Measurements from ENCODE around the gene BLACAT1. TPM values are rescaled to one million over a fixed set of nuclear protein-coding genes. Genes with fewer than 3 reads are reported as not detected.

Gene BLACAT1
- total RNA-seq, 1 experiment from 2014 or later, result 13.5 TPM

GRCh38 chr1:205500240-205501233, 44.7 kb upstream of the BLACAT1 start:
- Histone ChIP-seq H2AFZ (no peak overlapping the region), H3F3A (ENCODE audit: insufficient read depth, low read depth) (peaks cover 7% of the 10 kb centered on the region; the same call in 1 of the 2 replicates), H3K27ac (no peak overlapping the region), H3K27me3 (ENCODE audit: insufficient read depth, low read depth) (no peaks in the 10 kb centered on the region), H3K79me2 (ENCODE audit: low read depth) (peaks cover 5% of the 10 kb centered on the region; the same call in 1 of the 2 replicates), H3K9me2 (ENCODE audit: insufficient read depth) (no peaks in the 10 kb centered on the region), H4K20me1 (ENCODE audit: insufficient read depth) (no peaks in the 10 kb centered on the region), H3K4me1 (replicated peaks; ENCODE audit: insufficient read depth) (peaks cover 8% of the 10 kb centered on the region), H3K4me2 (no peak overlapping the region), H3K4me3 (no peak overlapping the region), H3K36me3 (ENCODE audit: low read depth) (no peaks in the 10 kb centered on the region), H3K9me3 (ENCODE audit: insufficient read depth, low read depth) (no peaks in the 10 kb centered on the region)
- TF ChIP-seq EZH2 (IDR thresholded peaks at IDR 0.05; ENCODE audit: low read depth), result no peak
- TF ChIP-seq CTCF (conservative IDR thresholded peaks at IDR 0.05), result no peak
- intact Hi-C loops (cut with micrococcal nuclease; ENCODE audit: unreplicated experiment), result no loop called here
- BruUV-seq (replicated peaks), result no TSS peak
- ChIA-PET POLR2A (ENCODE audit: unreplicated experiment) (no interaction called here), CTCF (interaction anchor here (1.1 kb wide), 1 partner anchor 12 kb away, joined by 3 read pairs; no protein-coding TSS in a partner anchor)
- DNase-seq, result no peak

GRCh38 chr1:205499789-205500188, 43.9 kb upstream of the BLACAT1 start:
- Histone ChIP-seq H3F3A (ENCODE audit: insufficient read depth, low read depth) (peaks cover 7% of the 10 kb centered on the region; the same call in 1 of the 2 replicates), H3K4me3 (no peak overlapping the region), H3K9me2 (ENCODE audit: insufficient read depth) (no peaks in the 10 kb centered on the region), H3K4me1 (replicated peaks; ENCODE audit: insufficient read depth) (peaks cover 6% of the 10 kb centered on the region), H3K79me2 (ENCODE audit: low read depth) (no peaks in the 10 kb centered on the region), H3K9me3 (ENCODE audit: insufficient read depth, low read depth) (no peaks in the 10 kb centered on the region), H4K20me1 (ENCODE audit: insufficient read depth) (no peaks in the 10 kb centered on the region), H3K27me3 (ENCODE audit: insufficient read depth, low read depth) (no peaks in the 10 kb centered on the region), H3K36me3 (ENCODE audit: low read depth) (no peaks in the 10 kb centered on the region), H3K27ac (no peak overlapping the region), H3K4me2 (no peak overlapping the region), H2AFZ (no peak overlapping the region)
- POLR2A ChIA-PET (ENCODE audit: unreplicated experiment), result no interaction called here
- DNase-seq, result no peak
- intact Hi-C loops (cut with micrococcal nuclease; ENCODE audit: unreplicated experiment), result no loop called here
- TF ChIP-seq EZH2 (IDR thresholded peaks at IDR 0.05; ENCODE audit: low read depth) (no peak), CTCF (conservative IDR thresholded peaks at IDR 0.05) (no peak)
- BruUV-seq (replicated peaks), result no TSS peak
- CTCF ChIA-PET, result no interaction called here

DNA sequence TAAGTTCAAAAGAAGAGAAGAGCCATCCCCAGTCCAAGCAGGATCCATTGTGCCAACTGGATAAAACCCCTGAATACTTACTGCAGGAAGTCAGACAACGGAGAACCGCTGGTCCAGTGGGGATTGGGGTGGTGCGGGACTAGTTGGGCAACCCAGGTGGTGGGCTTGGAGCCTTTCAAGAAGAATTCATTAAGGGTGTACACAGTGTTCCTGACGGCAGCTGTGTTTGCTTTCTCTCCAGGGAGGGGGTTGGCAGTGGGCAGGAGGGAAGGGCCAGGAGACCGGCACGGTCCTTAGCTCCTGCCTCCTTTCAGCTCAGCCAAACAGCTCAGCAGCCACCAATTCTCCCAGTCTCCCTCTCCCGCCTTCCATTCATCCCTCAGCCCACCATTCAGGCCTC, 41.5 kb upstream of the BLACAT1 start:
- TF ChIP-seq EZH2 (IDR thresholded peaks at IDR 0.05; ENCODE audit: low read depth) (no peak), CTCF (conservative IDR thresholded peaks at IDR 0.05) (no peak)
- no peak for DNase-seq
- Histone ChIP-seq H3K9me2 (ENCODE audit: insufficient read depth) (no peaks in the 10 kb centered on the region), H3K4me3 (no peak overlapping the region), H3F3A (ENCODE audit: insufficient read depth, low read depth) (peaks cover 6% of the 10 kb centered on the region; the same call in 1 of the 2 replicates), H3K27me3 (ENCODE audit: insufficient read depth, low read depth) (no peaks in the 10 kb centered on the region), H2AFZ (no peak overlapping the region), H3K9me3 (ENCODE audit: insufficient read depth, low read depth) (no peaks in the 10 kb centered on the region), H4K20me1 (ENCODE audit: insufficient read depth) (no peaks in the 10 kb centered on the region), H3K4me2 (no peak overlapping the region), H3K79me2 (ENCODE audit: low read depth) (no peaks in the 10 kb centered on the region), H3K27ac (no peak overlapping the region), H3K4me1 (replicated peaks; ENCODE audit: insufficient read depth) (peaks cover 14% of the 10 kb centered on the region), H3K36me3 (ENCODE audit: low read depth) (no peaks in the 10 kb centered on the region)
- ChIA-PET CTCF (no interaction called here), POLR2A (ENCODE audit: unreplicated experiment) (no interaction called here)
- BruUV-seq (replicated peaks), result no TSS peak
- intact Hi-C loops (cut with micrococcal nuclease; ENCODE audit: unreplicated experiment), result no loop called here
